ENCODE data around the gene AKR1C3.

DNA sequence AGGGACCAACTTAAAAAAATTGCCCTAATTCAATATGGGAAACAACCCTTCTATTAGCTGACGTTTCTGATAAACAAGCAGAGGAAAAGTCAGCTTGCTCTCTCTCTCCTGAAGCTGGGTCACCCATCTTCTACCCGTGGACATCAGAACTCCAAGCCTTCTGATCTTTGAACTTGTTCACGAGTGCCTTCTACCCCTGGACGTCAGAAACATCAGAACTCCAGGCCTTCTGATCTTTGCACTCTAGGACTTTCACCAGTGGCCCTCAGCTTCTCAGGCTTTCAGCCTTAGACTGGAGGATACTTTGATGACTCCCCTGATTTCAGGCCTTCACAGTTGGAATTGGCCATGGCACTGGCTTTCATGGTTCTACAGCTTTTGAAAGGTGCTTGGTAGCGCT is 48.9 kb downstream of the AKR1C3 start:
- TF ChIP-seq, protein P1, sequence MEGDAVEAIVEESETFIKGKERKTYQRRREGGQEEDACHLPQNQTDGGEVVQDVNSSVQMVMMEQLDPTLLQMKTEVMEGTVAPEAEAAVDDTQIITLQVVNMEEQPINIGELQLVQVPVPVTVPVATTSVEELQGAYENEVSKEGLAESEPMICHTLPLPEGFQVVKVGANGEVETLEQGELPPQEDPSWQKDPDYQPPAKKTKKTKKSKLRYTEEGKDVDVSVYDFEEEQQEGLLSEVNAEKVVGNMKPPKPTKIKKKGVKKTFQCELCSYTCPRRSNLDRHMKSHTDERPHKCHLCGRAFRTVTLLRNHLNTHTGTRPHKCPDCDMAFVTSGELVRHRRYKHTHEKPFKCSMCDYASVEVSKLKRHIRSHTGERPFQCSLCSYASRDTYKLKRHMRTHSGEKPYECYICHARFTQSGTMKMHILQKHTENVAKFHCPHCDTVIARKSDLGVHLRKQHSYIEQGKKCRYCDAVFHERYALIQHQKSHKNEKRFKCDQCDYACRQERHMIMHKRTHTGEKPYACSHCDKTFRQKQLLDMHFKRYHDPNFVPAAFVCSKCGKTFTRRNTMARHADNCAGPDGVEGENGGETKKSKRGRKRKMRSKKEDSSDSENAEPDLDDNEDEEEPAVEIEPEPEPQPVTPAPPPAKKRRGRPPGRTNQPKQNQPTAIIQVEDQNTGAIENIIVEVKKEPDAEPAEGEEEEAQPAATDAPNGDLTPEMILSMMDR (IDR thresholded peaks at IDR 0.05): no peak
- TF ChIP-seq POLR2A (IDR thresholded peaks at IDR 0.05): no peak
